CD4-positive, alpha-beta T cell treated with Interleukin-12 subunit alpha and Interleukin-12 subunit beta, for 1 hour (primary cell): Measurements from ENCODE around the gene TEF.
"Not testable (repeated sequence)": the region's sequence is repeated elsewhere in the genome, so short reads cannot be mapped to it uniquely, and the experiment has no call there.

Source experiments
- DNase-seq: peaks from one replicate; pipeline ENCODE4 v3.0.0-alpha.2; 2020

TEF gene

GRCh38 chr22:41384128-41384527 is 2.4 kb downstream of the TEF start:
- DNase-seq, result no peak

GRCh38 chr22:41387341-41387740 is 5.6 kb downstream of the TEF start:
- DNase-seq, result no peak

GRCh38 chr22:41394012-41394356 is 12.2 kb downstream of the TEF start:
- DNase-seq, result no peak

- DNase-seq, result no peak
These were observed 13.9 kb downstream of the TEF start for GRCh38 chr22:41395531-41396240.

GRCh38 chr22:41397143-41397811 is 15.5 kb downstream of the TEF start:
- no peak for DNase-seq

GRCh38 chr22:41398921-41399320 is 17.2 kb downstream of the TEF start:
- no peak for DNase-seq

GRCh38 chr22:41401781-41402648 is 20.3 kb downstream of the TEF start:
- DNase-seq, result no peak

- not testable (repeated sequence) for DNase-seq
These were observed 21.1 kb downstream of the TEF start for GRCh38 chr22:41402851-41403250.

GRCh38 chr22:41403532-41404318 is 22.0 kb downstream of the TEF start:
- DNase-seq, result peak; percentile 91

- no peak for DNase-seq
These were observed 23.8 kb downstream of the TEF start for GRCh38 chr22:41405588-41405987.

- DNase-seq, result no peak
These were observed 24.7 kb downstream of the TEF start for GRCh38 chr22:41406410-41406809.

- DNase-seq, result no peak
These were observed 25.7 kb downstream of the TEF start for GRCh38 chr22:41407433-41407832.

- no peak for DNase-seq
These were observed 26.9 kb downstream of the TEF start for GRCh38 chr22:41408665-41409064.

- DNase-seq, result no peak
These were observed 28.6 kb downstream of the TEF start for GRCh38 chr22:41410311-41410751.

GRCh38 chr22:41411021-41411851 is 29.5 kb downstream of the TEF start:
- no peak for DNase-seq

GRCh38 chr22:41415554-41415953 is 33.8 kb downstream of the TEF start:
- DNase-seq, result no peak

GRCh38 chr22:41417622-41418390 is 36.1 kb downstream of the TEF start:
- DNase-seq, result no peak

- no peak for DNase-seq
These were observed 37.0 kb downstream of the TEF start for GRCh38 chr22:41418717-41419116.

GRCh38 chr22:41425660-41426365 is 44.1 kb downstream of the TEF start:
- peak; percentile 59 for DNase-seq

GRCh38 chr22:41429232-41429950 is 47.6 kb downstream of the TEF start:
- DNase-seq, result no peak
